Fibroblast of the conjunctiva (primary cell): ENCODE results near the gene RPH3AL.

Experiments
- DNase-seq: peaks from one replicate; pipeline ENCODE4 v3.0.0-alpha.2; 2010; ENCODE audit warnings: low read depth

The RPH3AL gene

GRCh38 chr17:336110-337021, 16.2 kb downstream of the RPH3AL start:
- no peak for DNase-seq

- DNase-seq = no peak
Observed at GRCh38 chr17:335691-336090, 16.9 kb downstream of the RPH3AL start.

- DNase-seq = no peak
Observed at GRCh38 chr17:334974-335481, 17.6 kb downstream of the RPH3AL start.

- DNase-seq = no peak
Observed at GRCh38 chr17:333626-334396, 18.8 kb downstream of the RPH3AL start.

GRCh38 chr17:332558-333322, 19.9 kb downstream of the RPH3AL start:
- no peak for DNase-seq

GRCh38 chr17:332023-332422, 20.6 kb downstream of the RPH3AL start:
- DNase-seq = no peak

GRCh38 chr17:330993-331701, 21.5 kb downstream of the RPH3AL start:
- no peak for DNase-seq

GRCh38 chr17:329784-330420, 22.7 kb downstream of the RPH3AL start:
- no peak for DNase-seq

- no peak for DNase-seq
Observed at GRCh38 chr17:327971-328370, 24.6 kb downstream of the RPH3AL start.

- DNase-seq = no peak
Observed at GRCh38 chr17:327296-327695, 25.3 kb downstream of the RPH3AL start.

GRCh38 chr17:326010-326621, 26.5 kb downstream of the RPH3AL start:
- no peak for DNase-seq

- DNase-seq = no peak
Observed at GRCh38 chr17:325270-326009, 27.2 kb downstream of the RPH3AL start.

- DNase-seq = no peak
Observed at GRCh38 chr17:323721-324571, 28.7 kb downstream of the RPH3AL start.

- no peak for DNase-seq
Observed at GRCh38 chr17:323181-323580, 29.4 kb downstream of the RPH3AL start.

GRCh38 chr17:322006-322780, 30.4 kb downstream of the RPH3AL start:
- DNase-seq = no peak

GRCh38 chr17:321386-321941, 31.1 kb downstream of the RPH3AL start:
- DNase-seq = no peak

GRCh38 chr17:320809-321385, 31.7 kb downstream of the RPH3AL start:
- no peak for DNase-seq
